Activated gamma-delta T cell treated with Interleukin-2 at 50 U/mL for 16 hours (primary cell): ENCODE measurements around the gene LMNB1.
"Not testable (repeated sequence)": the region's sequence is repeated elsewhere in the genome, so short reads cannot be mapped to it uniquely, and the experiment has no call there.

Source experiments
- DNase-seq: peaks from one replicate; pipeline ENCODE4 v3.0.0-alpha.2; 2020

The LMNB1 gene

GRCh38 chr5:126776499-126777256 lies at the start of gene LMNB1:
TSS of gene LMNB1 (plus strand) at chr5:126777136. CDS start at chr5:126777509, 373 bp downstream.
- peak; percentile 90 for DNase-seq

GRCh38 chr5:126732716-126733115 lies 44.2 kb upstream of the LMNB1 start:
- no peak for DNase-seq

GRCh38 chr5:126734573-126734972 lies 42.4 kb upstream of the LMNB1 start:
- not testable (repeated sequence) for DNase-seq

GRCh38 chr5:126736141-126736540 lies 40.8 kb upstream of the LMNB1 start:
- DNase-seq: no peak

- no peak for DNase-seq
These were observed 35.6 kb upstream of the LMNB1 start for GRCh38 chr5:126741361-126741760.

- DNase-seq: no peak
These were observed 34.5 kb upstream of the LMNB1 start for GRCh38 chr5:126742425-126742824.

- no peak for DNase-seq
These were observed 32.1 kb upstream of the LMNB1 start for GRCh38 chr5:126744836-126745235.

GRCh38 chr5:126745259-126745992 lies 31.5 kb upstream of the LMNB1 start:
- no peak for DNase-seq

- no peak for DNase-seq
These were observed 30.6 kb upstream of the LMNB1 start for GRCh38 chr5:126746290-126746689.

- DNase-seq: no peak
These were observed 24.7 kb upstream of the LMNB1 start for GRCh38 chr5:126752081-126752785.

GRCh38 chr5:126753227-126753626 lies 23.7 kb upstream of the LMNB1 start:
- no peak for DNase-seq

- no peak for DNase-seq
These were observed 22.3 kb upstream of the LMNB1 start for GRCh38 chr5:126754609-126755008.

GRCh38 chr5:126755593-126755992 lies 21.3 kb upstream of the LMNB1 start:
- DNase-seq: no peak

GRCh38 chr5:126757713-126758357 lies 19.1 kb upstream of the LMNB1 start:
- DNase-seq: no peak

- DNase-seq: no peak
These were observed 13.6 kb upstream of the LMNB1 start for GRCh38 chr5:126763371-126763770.

GRCh38 chr5:126769703-126770102 lies 7.2 kb upstream of the LMNB1 start:
- DNase-seq: no peak

- not testable (repeated sequence) for DNase-seq
These were observed 3.4 kb upstream of the LMNB1 start for GRCh38 chr5:126773536-126773935.

GRCh38 chr5:126774595-126774994 lies 2.3 kb upstream of the LMNB1 start:
- DNase-seq: not testable (repeated sequence)

- peak; percentile 54 for DNase-seq
These were observed 480 bp downstream of the LMNB1 start for GRCh38 chr5:126777257-126777974.

- DNase-seq: peak; percentile 88
These were observed 1.2 kb downstream of the LMNB1 start for GRCh38 chr5:126777975-126778674.

GRCh38 chr5:126778675-126779403 lies 1.9 kb downstream of the LMNB1 start:
- no peak for DNase-seq
